GM23338 (cell line): Measurements from ENCODE around the gene TICRR.

Source experiments
- CTCF ChIP-seq, 2 experiments: fragments of 200-600 bp in 1 of 2; sonication (generic) in 1 of 2; conservative IDR thresholded peaks; 2 replicates each; pipeline versions ENCODE4 v1.5.1 to v1.6.1; 2016 to 2017; ENCODE audit warnings: antibody characterized with exemption in 2 of 2, low read depth in 2 of 2, mild to moderate bottlenecking in 2 of 2, moderate library complexity in 1 of 2
- EZH2 ChIP-seq: fragments of 200-600 bp; sonication (generic); IDR thresholded peaks from one replicate; pipeline ENCODE4 v1.8.0; 2017; ENCODE audit warnings: antibody characterized with exemption, mild to moderate bottlenecking, low read depth; ENCODE audit not compliant: unreplicated experiment
- EZH2phosphoT487 ChIP-seq: fragments of 200-600 bp; sonication (generic); IDR thresholded peaks from one replicate; pipeline ENCODE4 v1.8.1; 2018; ENCODE audit warnings: antibody characterized with exemption; ENCODE audit not compliant: unreplicated experiment
- JUNB ChIP-seq: IDR thresholded peaks from one replicate; pipeline ENCODE4 v1.6.1; 2016; ENCODE audit warnings: antibody characterized with exemption; ENCODE audit not compliant: unreplicated experiment
- POLR2AphosphoS5 ChIP-seq: IDR thresholded peaks from 2 replicates; pipeline ENCODE4 v1.6.1; 2016; ENCODE audit warnings: antibody characterized with exemption, low read depth
- STAT1 ChIP-seq: IDR thresholded peaks from one replicate; pipeline ENCODE4 v1.6.1; 2016; ENCODE audit warnings: antibody characterized with exemption; ENCODE audit not compliant: unreplicated experiment
- ZNF114 ChIP-seq: fragments of 250-450 bp; sonication (Bioruptor Pico); IDR thresholded peaks from 2 replicates; pipeline ENCODE4 v1.5.0; 2020; ENCODE audit warnings: mild to moderate bottlenecking, moderate library complexity

- TF ChIP-seq CTCF (conservative IDR thresholded peaks at IDR 0.05; ENCODE audit: low read depth in 2 of 2), result no peak
- TF ChIP-seq EZH2phosphoT487, result no peak
- TF ChIP-seq EZH2, result no peak
- no peak for TF ChIP-seq JUNB
- TF ChIP-seq POLR2AphosphoS5, result no peak
- no peak for TF ChIP-seq ZNF114
- TF ChIP-seq STAT1, result no peak
These were observed 46.3 kb downstream of the TICRR start for GRCh38 chr15:89621547-89621946.
